NCI-H446 (cell line): ENCODE results near the gene CAPNS1.
"Not testable (repeated sequence)": the region's sequence is repeated elsewhere in the genome, so short reads cannot be mapped to it uniquely, and the experiment has no call there.

Experiments
- DNase-seq, 2 experiments: peaks; one replicate each; lab custom pipeline; 2025; lab: John Stamatoyannopoulos, UW

CAPNS1 gene

DNA sequence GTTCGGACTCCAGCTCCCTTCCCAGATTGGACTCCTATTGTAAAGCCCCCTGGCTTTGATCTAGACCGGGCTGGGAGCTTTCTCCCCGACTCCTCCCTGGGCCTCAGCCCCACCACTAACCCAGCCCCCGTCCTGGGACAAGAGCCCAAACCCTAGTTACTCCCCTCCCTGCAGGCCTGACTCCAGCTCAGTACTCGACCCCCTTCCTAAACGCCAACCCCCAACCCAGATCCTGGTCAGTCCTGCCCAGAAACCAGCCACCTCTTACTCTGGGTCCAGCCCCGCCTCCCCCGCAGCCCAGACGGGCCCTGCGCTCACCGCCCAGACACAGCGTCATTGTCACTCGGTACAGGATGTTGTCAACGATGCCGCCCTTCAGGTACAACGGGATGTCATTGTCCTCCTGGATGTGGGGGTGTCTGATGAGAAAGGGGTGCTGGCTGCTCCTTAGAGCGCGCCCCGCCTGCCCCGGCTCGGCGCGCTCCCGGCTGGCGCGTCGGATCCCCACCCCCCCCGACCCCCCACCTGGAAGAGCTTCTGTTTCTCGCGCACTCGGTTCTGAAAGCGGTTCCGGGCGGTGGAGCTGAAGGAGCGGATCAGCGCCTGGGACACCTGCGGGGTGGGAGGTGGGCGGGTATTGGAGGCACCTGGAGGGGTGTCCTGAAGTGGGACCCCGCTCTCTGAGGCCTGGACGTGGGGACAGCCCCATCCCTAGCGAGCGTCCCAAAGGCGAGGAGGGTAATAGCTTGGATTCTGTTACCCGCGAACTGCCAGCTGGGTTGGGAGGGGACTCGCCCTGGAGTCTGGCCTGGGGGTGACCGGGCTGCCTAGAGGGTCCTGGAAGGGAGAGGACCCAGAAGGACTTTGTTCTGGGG, 11.5 kb downstream of the CAPNS1 start:
- DNase-seq = no peak

DNA sequence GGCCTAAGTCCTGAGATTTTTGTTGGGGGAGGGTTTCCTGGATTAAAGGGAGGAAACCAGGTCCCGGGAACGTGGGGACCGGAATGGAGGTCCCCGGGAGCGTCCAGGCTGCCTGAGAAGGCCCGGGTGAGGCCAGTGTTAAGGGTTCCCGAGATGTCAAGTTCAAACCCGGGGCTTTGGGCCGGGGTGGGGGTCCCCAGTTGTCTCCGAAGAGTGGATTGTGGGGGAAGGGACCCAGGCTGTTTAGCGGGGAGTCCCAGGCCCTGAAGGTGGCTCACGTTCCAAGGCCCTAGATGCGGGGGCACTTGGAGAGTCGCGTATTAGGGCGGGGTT, 12.1 kb downstream of the CAPNS1 start:
- no peak for DNase-seq

- no peak for DNase-seq
These were observed 12.7 kb downstream of the CAPNS1 start, which contains the start of gene COX7A1 for GRCh38 chr19:36152352-36153091. Gene COX7A1, minus strand, starts transcription at chr19:36152447. Its CDS starts 40 bp downstream, at chr19:36152407.

- DNase-seq = no peak
These were observed 13.3 kb downstream of the CAPNS1 start for GRCh38 chr19:36153126-36153525.

DNA sequence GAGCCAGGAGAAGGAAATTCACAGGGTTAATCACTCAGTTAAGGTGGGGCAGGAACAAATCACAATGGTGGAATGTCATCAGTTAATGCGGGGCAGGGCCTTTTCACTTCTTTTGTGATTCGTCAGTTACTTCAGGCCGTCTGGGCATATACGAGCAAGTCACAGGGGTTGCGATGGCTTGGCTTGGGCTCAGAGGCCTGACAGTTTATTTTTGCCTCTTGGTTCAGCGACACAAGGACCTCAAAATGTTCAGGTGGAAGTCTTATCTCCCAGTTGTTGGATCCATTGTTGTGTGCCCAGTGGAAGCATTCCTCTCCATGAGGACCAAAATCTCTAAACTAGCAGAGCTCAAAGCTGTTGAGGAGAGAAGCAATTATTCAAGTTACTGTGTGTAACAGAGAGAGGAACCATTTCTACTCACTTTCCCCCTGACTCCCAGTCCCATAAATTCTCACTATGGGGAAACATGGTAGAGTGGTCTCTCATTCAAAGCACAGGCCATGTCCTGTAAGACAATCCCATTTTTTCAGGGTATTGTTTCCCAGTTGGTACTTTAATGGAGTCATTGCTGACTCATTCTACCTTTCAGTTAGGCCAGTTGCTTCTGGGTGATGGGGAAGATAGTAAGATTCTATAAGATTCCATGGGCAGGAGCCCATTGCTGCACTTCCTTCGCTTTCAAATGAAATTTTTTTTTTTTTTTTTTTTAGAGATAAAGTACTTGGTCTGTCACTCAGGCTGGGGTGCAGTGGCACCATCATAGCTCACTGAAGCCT, 21.1 kb downstream of the CAPNS1 start:
- DNase-seq = no peak

DNA sequence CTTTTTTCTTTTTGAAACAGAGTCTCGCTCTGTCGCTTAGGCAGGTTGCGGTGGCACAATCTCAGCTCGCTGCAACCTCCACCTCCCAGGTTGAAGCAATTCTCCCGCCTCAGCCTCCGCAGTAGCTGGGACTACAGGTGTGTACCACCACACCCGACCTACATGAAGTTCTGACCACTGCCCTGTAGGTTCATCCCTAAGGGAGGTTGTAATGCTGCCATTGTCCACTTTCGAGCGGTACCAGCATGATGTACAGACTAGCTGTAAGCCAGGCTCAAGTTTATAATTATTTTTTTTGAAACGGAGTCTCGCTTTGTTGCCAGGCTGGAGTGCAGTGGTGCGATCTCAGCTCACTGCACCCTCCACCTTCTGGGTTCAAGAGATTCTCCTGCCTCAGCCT, 23.9 kb downstream of the CAPNS1 start:
- no peak for DNase-seq

DNA sequence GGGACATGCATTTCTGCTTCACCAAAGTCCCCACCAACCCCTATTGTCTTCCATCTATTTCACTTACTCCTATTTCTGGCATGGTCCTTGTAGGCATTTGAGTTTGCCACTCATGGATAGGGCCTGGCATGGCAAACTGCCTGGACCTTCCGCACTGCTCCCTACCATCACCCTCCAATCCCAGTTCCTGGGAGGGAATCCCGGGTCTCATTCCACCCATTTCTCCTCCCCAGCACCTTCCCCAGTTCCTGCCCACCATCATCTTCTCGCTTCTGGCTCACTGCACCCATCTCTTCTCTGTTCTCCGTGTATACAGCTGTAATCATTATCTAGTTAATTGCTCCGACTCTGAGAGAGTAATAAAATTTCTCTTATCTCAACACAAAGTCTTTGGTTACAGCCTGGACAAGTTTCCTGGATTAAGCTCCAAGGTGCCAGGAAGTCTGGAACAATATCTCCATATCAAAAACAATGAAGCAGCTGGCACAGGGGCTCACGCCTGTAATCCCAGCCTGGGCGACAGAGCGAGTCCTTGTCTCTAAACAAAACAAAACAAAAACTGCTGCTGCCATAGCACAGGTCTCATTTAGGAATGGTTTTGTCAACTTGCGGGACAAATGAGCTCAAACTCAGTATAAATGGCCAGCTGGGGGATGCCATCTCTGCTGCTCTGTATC, 29.4 kb downstream of the CAPNS1 start:
- DNase-seq = no peak

- no peak for DNase-seq
These were observed 33.0 kb downstream of the CAPNS1 start for GRCh38 chr19:36172852-36173251.

- not testable (repeated sequence) for DNase-seq
These were observed 34.0 kb downstream of the CAPNS1 start for GRCh38 chr19:36173846-36174245.

DNA sequence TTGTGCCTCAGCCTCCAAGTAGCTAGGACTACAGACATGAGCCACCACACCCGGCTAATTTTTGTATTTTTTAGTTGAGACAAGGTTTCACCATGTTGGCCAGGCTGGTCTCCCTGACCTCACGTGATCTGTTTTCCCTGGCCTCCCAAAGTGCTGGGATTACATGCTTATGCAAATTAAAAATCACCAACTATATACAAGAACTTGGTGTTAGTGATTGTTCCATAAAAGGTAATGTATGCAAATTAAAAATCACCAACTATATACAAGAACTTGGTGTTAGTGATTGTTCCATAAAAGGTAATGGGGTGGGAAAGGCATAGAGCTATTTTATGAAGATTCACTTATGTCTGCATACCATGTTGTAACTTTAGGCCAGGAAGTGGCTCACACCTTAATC, 39.2 kb downstream of the CAPNS1 start:
- not testable (repeated sequence) for DNase-seq

GRCh38 chr19:36182612-36183244, 42.9 kb downstream of the CAPNS1 start:
- DNase-seq = no peak

DNA sequence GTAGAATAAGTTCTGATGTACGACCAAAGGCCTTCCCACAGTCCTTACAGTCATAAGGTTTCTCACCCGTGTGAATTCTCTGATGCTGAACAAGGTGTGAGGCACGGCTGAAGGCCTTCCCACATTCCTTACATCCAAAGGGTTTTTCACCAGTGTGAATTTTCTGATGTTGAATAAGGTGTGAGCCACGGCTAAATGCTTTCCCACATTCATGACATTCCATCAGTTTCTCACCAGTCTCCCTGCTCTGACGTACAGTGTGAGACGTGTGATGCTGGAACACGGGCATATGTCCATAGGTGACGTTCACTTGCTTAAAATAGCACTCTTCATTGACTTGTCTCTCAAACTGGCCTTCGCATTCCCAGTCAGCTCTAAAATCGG, 43.4 kb downstream of the CAPNS1 start:
- no peak for DNase-seq

DNA sequence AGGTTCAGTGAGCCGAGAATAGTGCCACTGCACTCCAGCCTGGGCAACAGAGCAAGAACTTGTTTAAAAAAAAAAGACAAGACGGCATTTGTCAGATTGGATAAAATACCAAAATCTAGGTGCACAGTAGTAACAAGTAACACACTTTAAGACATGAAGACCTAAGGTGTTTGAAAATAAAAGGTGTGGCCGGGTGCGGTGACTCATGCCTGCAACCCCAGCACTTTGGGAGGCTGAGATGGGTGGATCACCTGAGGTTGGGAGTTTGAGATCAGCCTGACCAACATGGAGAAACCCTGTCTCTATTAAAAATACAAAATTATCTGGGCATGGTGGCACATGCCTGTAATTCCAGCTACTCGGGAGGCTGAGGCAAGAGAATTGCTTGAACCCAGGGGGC, 46.9 kb downstream of the CAPNS1 start:
- not testable (repeated sequence) for DNase-seq

DNA sequence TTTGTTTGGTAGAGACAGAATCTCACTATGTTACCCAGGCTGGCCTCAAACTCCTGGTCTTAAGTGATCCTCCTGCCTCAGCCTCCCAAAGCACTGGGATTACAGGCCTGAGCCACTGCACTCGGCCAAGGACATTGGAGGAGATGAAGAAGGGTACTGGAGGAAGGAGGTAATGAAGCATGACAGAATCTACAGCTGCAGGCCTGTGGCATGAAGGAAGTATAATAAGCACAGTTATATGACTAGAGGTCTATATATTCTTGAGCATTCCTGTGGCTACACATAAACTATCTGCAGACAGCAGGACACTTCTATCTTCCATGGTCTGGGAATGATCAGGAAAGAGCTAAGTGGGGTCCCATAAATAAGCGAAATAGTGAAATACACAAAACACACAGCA, 56.4 kb downstream of the CAPNS1 start:
- no peak for DNase-seq

DNA sequence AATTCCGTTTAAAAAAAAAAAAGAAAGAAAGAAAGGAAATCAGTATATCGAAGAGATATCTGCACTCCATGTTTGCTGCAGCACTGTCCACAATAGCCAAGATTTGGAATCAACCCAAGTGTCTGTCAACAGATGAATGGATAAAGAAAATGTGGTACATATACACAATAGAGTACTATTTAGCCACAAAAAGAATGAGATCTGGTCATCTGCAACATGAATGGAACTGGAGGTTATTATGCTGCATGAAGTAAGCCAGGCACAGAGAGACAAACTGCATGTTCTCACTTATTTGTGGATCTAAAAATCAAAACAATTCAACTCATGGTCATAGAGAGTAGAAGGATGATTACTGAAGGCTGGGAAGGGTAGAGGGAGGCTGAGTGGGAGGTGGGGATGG, 58.3 kb downstream of the CAPNS1 start:
- DNase-seq = no peak
